Limb (tissue), 2 donors: ENCODE data around the gene OLFML2B.

Experiments
- DNase-seq, 2 donors: peaks; one replicate each; pipeline ENCODE4 v3.0.0-alpha.2; 2016; ENCODE audit errors: extremely low spot score in 2 of 2

The OLFML2B gene

GRCh38 chr1:161981126-161981525 lies 42.5 kb downstream of the OLFML2B start:
- no peak for DNase-seq

- DNase-seq = no peak
Measured at GRCh38 chr1:161978011-161978790, 45.5 kb downstream of the OLFML2B start.

- DNase-seq = peak in 1 of 2 donors; percentile 61
Measured at GRCh38 chr1:161973924-161974845, 49.5 kb downstream of the OLFML2B start.

- no peak for DNase-seq
Measured at GRCh38 chr1:161972828-161973227, 50.8 kb downstream of the OLFML2B start.

- DNase-seq = no peak
Measured at GRCh38 chr1:161970633-161971032, 53.0 kb downstream of the OLFML2B start.

- peak in 1 of 2 donors; percentile 42 for DNase-seq
Measured at GRCh38 chr1:161970036-161970435, 53.6 kb downstream of the OLFML2B start.

- DNase-seq = no peak
Measured at GRCh38 chr1:161966067-161966466, 57.6 kb downstream of the OLFML2B start.

GRCh38 chr1:161962091-161962887 lies 61.4 kb downstream of the OLFML2B start:
- no peak for DNase-seq

GRCh38 chr1:161958425-161958824 lies 65.2 kb downstream of the OLFML2B start:
- no peak for DNase-seq

GRCh38 chr1:161956930-161957329 lies 66.7 kb downstream of the OLFML2B start:
- no peak for DNase-seq

GRCh38 chr1:161956097-161956496 lies 67.6 kb downstream of the OLFML2B start:
- DNase-seq = peak; percentile 67 to 90

GRCh38 chr1:161955606-161956005 lies 68.1 kb downstream of the OLFML2B start:
- no peak for DNase-seq

- DNase-seq = no peak
Measured at GRCh38 chr1:161954466-161954865, 69.2 kb downstream of the OLFML2B start.

GRCh38 chr1:161954050-161954449 lies 69.6 kb downstream of the OLFML2B start:
- no peak for DNase-seq

GRCh38 chr1:161953256-161953920 lies 70.3 kb downstream of the OLFML2B start:
- DNase-seq = no peak

GRCh38 chr1:161952607-161953172 lies 71.0 kb downstream of the OLFML2B start:
- no peak for DNase-seq

- no peak for DNase-seq
Measured at GRCh38 chr1:161951646-161952045, 72.0 kb downstream of the OLFML2B start.

- no peak for DNase-seq
Measured at GRCh38 chr1:161950377-161950776, 73.3 kb downstream of the OLFML2B start.

- no peak for DNase-seq
Measured at GRCh38 chr1:161949548-161949947, 74.1 kb downstream of the OLFML2B start.

- DNase-seq = no peak
Measured at GRCh38 chr1:161948435-161948834, 75.2 kb downstream of the OLFML2B start.
